ENCODE measurements around the gene BCAS3. TPM values are rescaled to one million over a fixed set of nuclear protein-coding genes. Genes with fewer than 3 reads are reported as not detected.

The BCAS3 gene
- polyA plus RNA-seq, 1 experiment: 17.5 TPM

DNA sequence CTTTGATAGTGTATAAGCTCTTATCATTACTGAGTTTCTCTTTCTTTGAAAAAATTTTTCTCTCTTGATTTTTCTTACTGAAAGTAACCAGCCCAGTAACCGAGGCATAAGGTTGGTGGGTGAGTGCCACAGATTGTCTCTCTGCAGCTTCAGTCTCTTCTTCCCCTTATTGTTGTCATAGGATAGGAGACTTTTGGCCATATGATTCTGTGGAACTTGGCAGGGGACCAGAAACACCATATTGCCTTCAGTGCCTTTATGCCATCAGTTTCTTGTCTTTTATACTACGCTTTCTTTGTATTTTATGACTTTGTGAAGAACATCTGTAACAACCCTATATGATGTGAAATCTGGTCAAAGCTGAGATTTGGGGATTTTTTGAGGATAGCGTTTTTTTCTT lies 380.4 kb downstream of the BCAS3 start:
- no peaks in the 10 kb centered on the region for H3K9me3 ChIP-seq (ENCODE audit: control insufficient read depth, insufficient read depth, low read length)
- H3K27ac ChIP-seq (ENCODE audit: low read depth, low read length): no peak overlapping the region
- H3K4me3 ChIP-seq (ENCODE audit: low read depth, low read length): no peak overlapping the region
- no peak for DNase-seq (ENCODE audit: low read depth, low spot score)
- no peaks in the 10 kb centered on the region for H3K27me3 ChIP-seq (ENCODE audit: control insufficient read depth, insufficient read depth, low read length)
- ChIA-PET POLR2A (no interaction called here), CTCF (interaction anchor here (1.4 kb wide), 1 partner anchor 14 kb away, joined by 3 read pairs; no protein-coding TSS in a partner anchor)
- TF ChIP-seq, protein P1, sequence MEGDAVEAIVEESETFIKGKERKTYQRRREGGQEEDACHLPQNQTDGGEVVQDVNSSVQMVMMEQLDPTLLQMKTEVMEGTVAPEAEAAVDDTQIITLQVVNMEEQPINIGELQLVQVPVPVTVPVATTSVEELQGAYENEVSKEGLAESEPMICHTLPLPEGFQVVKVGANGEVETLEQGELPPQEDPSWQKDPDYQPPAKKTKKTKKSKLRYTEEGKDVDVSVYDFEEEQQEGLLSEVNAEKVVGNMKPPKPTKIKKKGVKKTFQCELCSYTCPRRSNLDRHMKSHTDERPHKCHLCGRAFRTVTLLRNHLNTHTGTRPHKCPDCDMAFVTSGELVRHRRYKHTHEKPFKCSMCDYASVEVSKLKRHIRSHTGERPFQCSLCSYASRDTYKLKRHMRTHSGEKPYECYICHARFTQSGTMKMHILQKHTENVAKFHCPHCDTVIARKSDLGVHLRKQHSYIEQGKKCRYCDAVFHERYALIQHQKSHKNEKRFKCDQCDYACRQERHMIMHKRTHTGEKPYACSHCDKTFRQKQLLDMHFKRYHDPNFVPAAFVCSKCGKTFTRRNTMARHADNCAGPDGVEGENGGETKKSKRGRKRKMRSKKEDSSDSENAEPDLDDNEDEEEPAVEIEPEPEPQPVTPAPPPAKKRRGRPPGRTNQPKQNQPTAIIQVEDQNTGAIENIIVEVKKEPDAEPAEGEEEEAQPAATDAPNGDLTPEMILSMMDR (IDR thresholded peaks at IDR 0.05; ENCODE audit: low read depth, low read length): no peak

DNA sequence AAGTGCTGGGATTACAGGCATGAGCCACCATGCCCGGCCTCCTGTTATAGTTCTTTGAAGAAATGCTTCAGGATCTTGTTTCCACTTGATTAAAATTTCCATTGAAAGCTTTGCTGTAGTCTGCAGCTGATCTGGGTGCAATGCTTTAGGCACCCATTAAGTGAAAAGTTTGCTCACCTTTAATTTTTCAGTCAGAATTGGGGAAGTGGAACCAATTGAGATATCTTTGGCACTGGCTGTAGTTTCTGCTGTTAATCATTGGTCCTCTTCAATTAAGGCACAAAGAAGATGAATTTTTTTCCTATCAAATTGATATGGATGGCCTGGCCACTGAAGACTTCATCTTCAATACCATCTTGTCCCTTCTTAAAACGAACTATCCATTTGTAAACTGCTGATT lies 385.9 kb downstream of the BCAS3 start:
- no peak overlapping the region for H3K4me3 ChIP-seq (ENCODE audit: low read depth, low read length)
- no peaks in the 10 kb centered on the region for H3K9me3 ChIP-seq (ENCODE audit: control insufficient read depth, insufficient read depth, low read length)
- TF ChIP-seq, protein P1 (IDR thresholded peaks at IDR 0.05; ENCODE audit: low read depth, low read length): no peak
- ChIA-PET CTCF (no interaction called here), POLR2A (no interaction called here)
- no peak overlapping the region for H3K27ac ChIP-seq (ENCODE audit: low read depth, low read length)
- no peaks in the 10 kb centered on the region for H3K27me3 ChIP-seq (ENCODE audit: control insufficient read depth, insufficient read depth, low read length)
- no peak for DNase-seq (ENCODE audit: low read depth, low spot score)

DNA sequence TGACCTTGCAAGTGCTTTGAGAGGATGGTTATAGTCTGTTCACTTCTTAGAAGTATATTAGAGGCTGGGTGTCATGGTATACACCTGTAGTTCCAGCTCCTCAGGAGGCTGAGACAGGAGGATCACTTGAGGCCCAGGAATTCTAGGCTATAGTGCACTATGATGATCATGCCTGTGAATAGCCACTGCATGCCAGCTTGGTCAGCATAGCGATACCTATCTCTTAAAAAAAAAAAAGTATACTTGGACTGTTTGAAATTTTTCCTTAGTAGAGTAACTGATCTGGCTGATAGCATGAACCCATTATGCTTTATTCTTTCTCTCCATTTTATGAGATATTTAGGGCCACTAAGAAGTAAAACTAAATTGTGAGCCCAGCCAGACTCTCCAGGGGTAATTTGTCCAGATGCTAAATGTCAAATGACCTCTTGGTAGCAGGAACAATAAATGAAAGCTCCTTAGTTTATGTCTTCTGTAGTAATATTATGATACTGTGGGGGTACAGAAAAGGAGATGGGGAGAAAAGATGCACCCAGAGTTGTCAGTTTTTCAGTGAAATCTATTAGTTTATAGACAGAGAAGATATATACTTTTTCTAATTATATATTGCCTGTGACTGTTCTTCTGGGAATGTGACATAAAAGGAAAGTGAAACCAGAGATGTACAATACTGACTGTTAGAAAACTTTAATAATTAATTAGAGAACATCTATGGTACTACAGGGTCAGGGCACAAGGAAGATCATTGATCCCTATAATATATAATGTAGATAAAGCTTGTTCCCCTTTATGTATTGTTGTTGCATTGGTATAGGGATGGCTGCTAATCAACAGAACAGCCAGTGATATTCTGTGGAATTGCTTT lies 386.7 kb downstream of the BCAS3 start:
- no peaks in the 10 kb centered on the region for H3K9me3 ChIP-seq (ENCODE audit: control insufficient read depth, insufficient read depth, low read length)
- DNase-seq (ENCODE audit: low read depth, low spot score): no peak
- CTCF ChIA-PET: no interaction called here
- POLR2A ChIA-PET: no interaction called here
- H3K27ac ChIP-seq (ENCODE audit: low read depth, low read length): no peak overlapping the region
- TF ChIP-seq, protein P1 (IDR thresholded peaks at IDR 0.05; ENCODE audit: low read depth, low read length): no peak
- no peaks in the 10 kb centered on the region for H3K27me3 ChIP-seq (ENCODE audit: control insufficient read depth, insufficient read depth, low read length)
- H3K4me3 ChIP-seq (ENCODE audit: low read depth, low read length): no peak overlapping the region

DNA sequence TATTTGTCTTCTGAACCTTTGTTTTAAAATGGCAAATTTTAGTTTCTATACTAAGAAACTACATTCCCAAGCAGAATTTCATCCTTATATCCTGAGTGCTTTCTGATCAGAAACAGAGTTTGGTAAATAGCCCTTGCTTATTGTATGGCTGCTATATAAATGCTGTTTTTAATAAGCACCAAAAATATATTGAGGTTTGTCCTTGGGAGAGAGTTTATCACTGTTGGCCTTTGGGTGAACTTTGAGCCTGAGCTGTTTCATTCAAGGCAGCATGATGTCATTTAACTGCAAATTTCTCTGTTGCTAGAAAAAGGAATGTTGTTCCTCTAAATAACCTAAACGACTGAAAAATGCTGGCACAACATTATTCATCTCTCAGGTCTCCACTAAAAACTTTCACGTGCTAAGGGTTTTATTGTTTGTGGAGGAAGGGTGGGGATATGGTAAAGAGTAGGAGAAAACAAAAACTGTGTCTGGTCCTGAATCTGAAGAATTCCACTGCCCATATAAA lies 387.7 kb downstream of the BCAS3 start:
- Histone ChIP-seq H3K27ac (ENCODE audit: low read depth, low read length) (no peak overlapping the region), H3K27me3 (ENCODE audit: control insufficient read depth, insufficient read depth, low read length) (no peaks in the 10 kb centered on the region), H3K9me3 (ENCODE audit: control insufficient read depth, insufficient read depth, low read length) (no peaks in the 10 kb centered on the region), H3K4me3 (ENCODE audit: low read depth, low read length) (no peak overlapping the region)
- TF ChIP-seq, protein P1 (IDR thresholded peaks at IDR 0.05; ENCODE audit: low read depth, low read length): no peak
- no peak for DNase-seq (ENCODE audit: low read depth, low spot score)
- ChIA-PET CTCF (no interaction called here), POLR2A (no interaction called here)

DNA sequence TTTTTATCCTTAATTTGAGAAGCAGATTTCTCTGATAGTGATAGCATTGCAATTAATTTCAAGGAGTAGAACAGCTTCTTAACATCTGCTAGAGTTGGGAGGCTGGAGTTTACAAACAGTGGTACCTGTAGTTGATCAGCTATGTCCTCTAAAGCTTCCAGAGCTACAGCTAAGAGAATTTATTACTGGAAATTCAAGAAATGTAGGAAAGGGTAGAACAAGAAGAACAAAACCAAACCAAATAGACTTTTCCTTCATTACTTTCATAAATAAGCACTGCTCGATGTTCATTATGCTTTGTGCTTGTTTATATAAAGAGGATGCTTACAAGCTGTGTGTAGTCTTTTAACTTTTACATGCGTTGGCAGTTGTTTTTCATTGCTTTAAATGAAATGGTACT lies 388.4 kb downstream of the BCAS3 start:
- H3K4me3 ChIP-seq (ENCODE audit: low read depth, low read length): no peak overlapping the region
- H3K9me3 ChIP-seq (ENCODE audit: control insufficient read depth, insufficient read depth, low read length): no peaks in the 10 kb centered on the region
- no peak for DNase-seq (ENCODE audit: low read depth, low spot score)
- ChIA-PET POLR2A (no interaction called here), CTCF (no interaction called here)
- no peak overlapping the region for H3K27ac ChIP-seq (ENCODE audit: low read depth, low read length)
- no peaks in the 10 kb centered on the region for H3K27me3 ChIP-seq (ENCODE audit: control insufficient read depth, insufficient read depth, low read length)
- TF ChIP-seq, protein P1 (IDR thresholded peaks at IDR 0.05; ENCODE audit: low read depth, low read length): no peak
